Measurements from ENCODE around the gene MSGN1.

The MSGN1 gene

GRCh38 chr2:17835516-17835915 lies 19.3 kb downstream of the MSGN1 start:
- in situ Hi-C loops (cut with MboI; ENCODE audit: low pct_unique_long_range_greater_than_20kb, low sequenced_read_pairs): no loop called here
- DNase-seq: no peak

GRCh38 chr2:17839959-17840358 lies 23.7 kb downstream of the MSGN1 start:
- in situ Hi-C loops (cut with MboI; ENCODE audit: low pct_unique_long_range_greater_than_20kb, low sequenced_read_pairs): no loop called here
- DNase-seq: no peak

GRCh38 chr2:17843457-17843856 lies 27.2 kb downstream of the MSGN1 start:
- in situ Hi-C loops (cut with MboI; ENCODE audit: low pct_unique_long_range_greater_than_20kb, low sequenced_read_pairs): no loop called here
- DNase-seq: no peak

- in situ Hi-C loops (cut with MboI; ENCODE audit: low pct_unique_long_range_greater_than_20kb, low sequenced_read_pairs): no loop called here
- DNase-seq: no peak
Measured at GRCh38 chr2:17845806-17846205, 29.5 kb downstream of the MSGN1 start.

GRCh38 chr2:17846676-17847075 lies 30.4 kb downstream of the MSGN1 start:
- no peak for DNase-seq
- in situ Hi-C loops (cut with MboI; ENCODE audit: low pct_unique_long_range_greater_than_20kb, low sequenced_read_pairs): no loop called here

- no peak for DNase-seq
- in situ Hi-C loops (cut with MboI; ENCODE audit: low pct_unique_long_range_greater_than_20kb, low sequenced_read_pairs): no loop called here
Measured at GRCh38 chr2:17847236-17847635, 31.0 kb downstream of the MSGN1 start.

- in situ Hi-C loops (cut with MboI; ENCODE audit: low pct_unique_long_range_greater_than_20kb, low sequenced_read_pairs): no loop called here
- no peak for DNase-seq
Measured at GRCh38 chr2:17849275-17849674, 33.0 kb downstream of the MSGN1 start.

- in situ Hi-C loops (cut with MboI; ENCODE audit: low pct_unique_long_range_greater_than_20kb, low sequenced_read_pairs): no loop called here
- DNase-seq: no peak
Measured at GRCh38 chr2:17850151-17850550, 33.9 kb downstream of the MSGN1 start.

GRCh38 chr2:17851731-17852585 lies 35.7 kb downstream of the MSGN1 start:
- peak; percentile 64 for DNase-seq
- in situ Hi-C loops (cut with MboI; ENCODE audit: low pct_unique_long_range_greater_than_20kb, low sequenced_read_pairs): no loop called here

- DNase-seq: no peak
- in situ Hi-C loops (cut with MboI; ENCODE audit: low pct_unique_long_range_greater_than_20kb, low sequenced_read_pairs): no loop called here
Measured at GRCh38 chr2:17853799-17854198, 37.5 kb downstream of the MSGN1 start.

GRCh38 chr2:17857021-17857420 lies 40.8 kb downstream of the MSGN1 start:
- no peak for DNase-seq
- in situ Hi-C loops (cut with MboI; ENCODE audit: low pct_unique_long_range_greater_than_20kb, low sequenced_read_pairs): no loop called here

GRCh38 chr2:17858064-17858463 lies 41.8 kb downstream of the MSGN1 start:
- in situ Hi-C loops (cut with MboI; ENCODE audit: low pct_unique_long_range_greater_than_20kb, low sequenced_read_pairs): no loop called here
- no peak for DNase-seq

GRCh38 chr2:17863539-17863938 lies 47.3 kb downstream of the MSGN1 start:
- no peak for DNase-seq
- in situ Hi-C loops (cut with MboI; ENCODE audit: low pct_unique_long_range_greater_than_20kb, low sequenced_read_pairs): no loop called here

- no peak for DNase-seq
- in situ Hi-C loops (cut with MboI; ENCODE audit: low pct_unique_long_range_greater_than_20kb, low sequenced_read_pairs): no loop called here
Measured at GRCh38 chr2:17864676-17865075, 48.4 kb downstream of the MSGN1 start.

GRCh38 chr2:17867133-17867532 lies 50.9 kb downstream of the MSGN1 start:
- in situ Hi-C loops (cut with MboI; ENCODE audit: low pct_unique_long_range_greater_than_20kb, low sequenced_read_pairs): no loop called here
- no peak for DNase-seq
